ENCODE measurements around the gene LIFR. TPM values are rescaled to one million over a fixed set of nuclear protein-coding genes. Genes with fewer than 3 reads are reported as not detected.

LIFR gene
- total RNA-seq, 1 experiment from 2014 or later = 10.6 TPM

DNA sequence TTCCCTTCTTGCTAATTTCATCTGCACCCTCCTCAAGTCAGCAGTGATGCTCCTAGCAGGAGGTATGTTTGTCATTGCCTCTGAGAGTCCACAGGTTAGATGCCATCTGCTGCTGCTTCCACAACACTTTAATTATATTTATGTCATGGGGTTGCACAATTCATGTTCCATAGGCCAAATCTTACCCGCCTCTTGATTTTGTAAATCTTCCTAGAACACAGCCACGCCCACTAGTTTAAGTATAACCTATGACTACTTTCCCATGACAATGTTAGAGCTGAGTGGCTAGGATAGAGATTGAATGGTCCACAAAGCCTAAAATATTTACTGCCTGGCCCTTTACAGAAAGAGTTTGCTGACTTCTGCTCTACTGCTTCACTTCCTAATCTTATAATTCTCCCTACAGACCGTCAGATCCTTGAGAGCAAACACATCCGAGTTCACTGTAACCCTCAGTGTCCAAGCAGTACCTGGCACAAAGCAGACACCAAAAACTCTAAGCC, 21.1 kb downstream of the LIFR start:
- Histone ChIP-seq H3K4me3 (replicated peaks in 1 of 2; ENCODE audit: low read depth in 1 of 2, low read length in 2 of 2) (no peak overlapping the region), H3K4me2 (ENCODE audit: low read length) (no peak overlapping the region), H3K27me3 (ENCODE audit: insufficient read depth, low read length) (no peaks in the 10 kb centered on the region), H4K20me1 (ENCODE audit: insufficient read depth) (no peaks in the 10 kb centered on the region), H3K4me1 (ENCODE audit: control insufficient read depth in 1 of 2, insufficient read depth in 2 of 2, low read length in 2 of 2) (no peaks in the 10 kb centered on the region), H3K27ac (ENCODE audit: low read depth, low read length) (no peak overlapping the region), H3K9me3 (ENCODE audit: control insufficient read depth in 1 of 2, insufficient read depth in 1 of 2, low read depth in 1 of 2, low read length in 2 of 2) (no peaks in the 10 kb centered on the region), H3K79me2 (ENCODE audit: insufficient read depth, low read length) (no peaks in the 10 kb centered on the region), H3K9ac (ENCODE audit: low read length) (no peak overlapping the region), H2AFZ (ENCODE audit: low read depth, low read length, poor library complexity, severe bottlenecking) (no peak overlapping the region), H3K36me3 (ENCODE audit: control insufficient read depth in 1 of 2, insufficient read depth in 2 of 2, low read length in 2 of 2) (no peaks in the 10 kb centered on the region), H3K9me2 (ENCODE audit: insufficient read depth) (no peaks in the 10 kb centered on the region)
- intact Hi-C loops (cut with micrococcal nuclease) = no loop called here
- CTCF ChIA-PET = no interaction called here
- BruUV-seq (replicated peaks) = no TSS peak
- ATAC-seq (no peak), DNase-seq (ENCODE audit: low read depth, low spot score) (no peak)
- POLR2A ChIA-PET = no interaction called here
- RAD21 ChIA-PET (ENCODE audit: low non-redundant PET in 1 of 2, low total read pairs in 2 of 2, uncharacterized antibody in 2 of 2, unreplicated experiment in 2 of 2) = no interaction called here
- no peak for TF ChIP-seq SP1 (IDR thresholded peaks at IDR 0.05; ENCODE audit: low read depth)
- TF ChIP-seq ZBTB33 (IDR thresholded peaks at IDR 0.05; ENCODE audit: extremely low read depth, insufficient replicate concordance, low read length) = no peak
- no peak for TF ChIP-seq EZH2 (IDR thresholded peaks at IDR 0.05)
- no peak for TF ChIP-seq YY1 (IDR thresholded peaks at IDR 0.05; ENCODE audit: extremely low read depth, insufficient replicate concordance, low read depth, low read length)

GRCh38 chr5:38534156-38534453, 22.3 kb downstream of the LIFR start:
- Histone ChIP-seq H3K9me3 (ENCODE audit: control insufficient read depth in 1 of 2, insufficient read depth in 1 of 2, low read depth in 1 of 2, low read length in 2 of 2) (no peaks in the 10 kb centered on the region), H3K9ac (ENCODE audit: low read length) (no peak overlapping the region), H2AFZ (ENCODE audit: low read depth, low read length, poor library complexity, severe bottlenecking) (no peak overlapping the region), H3K27ac (ENCODE audit: low read depth, low read length) (no peak overlapping the region), H3K27me3 (ENCODE audit: insufficient read depth, low read length) (no peaks in the 10 kb centered on the region), H3K79me2 (ENCODE audit: insufficient read depth, low read length) (no peaks in the 10 kb centered on the region), H3K4me3 (replicated peaks in 1 of 2; ENCODE audit: low read depth in 1 of 2, low read length in 2 of 2) (no peak overlapping the region), H3K4me1 (ENCODE audit: control insufficient read depth in 1 of 2, insufficient read depth in 2 of 2, low read length in 2 of 2) (no peaks in the 10 kb centered on the region), H3K4me2 (ENCODE audit: low read length) (no peak overlapping the region), H3K9me2 (ENCODE audit: insufficient read depth) (no peaks in the 10 kb centered on the region), H3K36me3 (ENCODE audit: control insufficient read depth in 1 of 2, insufficient read depth in 2 of 2, low read length in 2 of 2) (no peaks in the 10 kb centered on the region), H4K20me1 (ENCODE audit: insufficient read depth) (no peaks in the 10 kb centered on the region)
- intact Hi-C loops (cut with micrococcal nuclease) = no loop called here
- RAD21 ChIA-PET (ENCODE audit: low non-redundant PET in 1 of 2, low total read pairs in 2 of 2, uncharacterized antibody in 2 of 2, unreplicated experiment in 2 of 2) = no interaction called here
- POLR2A ChIA-PET = no interaction called here
- ATAC-seq (no peak), DNase-seq (ENCODE audit: low read depth, low spot score) (no peak)
- no TSS peak for BruUV-seq (replicated peaks)
- CTCF ChIA-PET = no interaction called here
- no peak for TF ChIP-seq POLR2AphosphoS5 (IDR thresholded peaks at IDR 0.05; ENCODE audit: low read depth, low read length)
- TF ChIP-seq POLR2A (IDR thresholded peaks at IDR 0.05; ENCODE audit: borderline replicate concordance, extremely low read depth, insufficient read depth, insufficient read length) = no peak
- TF ChIP-seq JUND (IDR thresholded peaks at IDR 0.05) = no peak
- TF ChIP-seq, protein P1, sequence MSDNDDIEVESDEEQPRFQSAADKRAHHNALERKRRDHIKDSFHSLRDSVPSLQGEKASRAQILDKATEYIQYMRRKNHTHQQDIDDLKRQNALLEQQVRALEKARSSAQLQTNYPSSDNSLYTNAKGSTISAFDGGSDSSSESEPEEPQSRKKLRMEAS (IDR thresholded peaks at IDR 0.05) = no peak
- no peak for TF ChIP-seq SP1 (IDR thresholded peaks at IDR 0.05; ENCODE audit: low read depth)
- TF ChIP-seq RAD21 (IDR thresholded peaks at IDR 0.05; ENCODE audit: low read depth) = no peak
- no peak for TF ChIP-seq ZBTB33 (IDR thresholded peaks at IDR 0.05; ENCODE audit: extremely low read depth, insufficient replicate concordance, low read length)
- TF ChIP-seq, protein P2, sequence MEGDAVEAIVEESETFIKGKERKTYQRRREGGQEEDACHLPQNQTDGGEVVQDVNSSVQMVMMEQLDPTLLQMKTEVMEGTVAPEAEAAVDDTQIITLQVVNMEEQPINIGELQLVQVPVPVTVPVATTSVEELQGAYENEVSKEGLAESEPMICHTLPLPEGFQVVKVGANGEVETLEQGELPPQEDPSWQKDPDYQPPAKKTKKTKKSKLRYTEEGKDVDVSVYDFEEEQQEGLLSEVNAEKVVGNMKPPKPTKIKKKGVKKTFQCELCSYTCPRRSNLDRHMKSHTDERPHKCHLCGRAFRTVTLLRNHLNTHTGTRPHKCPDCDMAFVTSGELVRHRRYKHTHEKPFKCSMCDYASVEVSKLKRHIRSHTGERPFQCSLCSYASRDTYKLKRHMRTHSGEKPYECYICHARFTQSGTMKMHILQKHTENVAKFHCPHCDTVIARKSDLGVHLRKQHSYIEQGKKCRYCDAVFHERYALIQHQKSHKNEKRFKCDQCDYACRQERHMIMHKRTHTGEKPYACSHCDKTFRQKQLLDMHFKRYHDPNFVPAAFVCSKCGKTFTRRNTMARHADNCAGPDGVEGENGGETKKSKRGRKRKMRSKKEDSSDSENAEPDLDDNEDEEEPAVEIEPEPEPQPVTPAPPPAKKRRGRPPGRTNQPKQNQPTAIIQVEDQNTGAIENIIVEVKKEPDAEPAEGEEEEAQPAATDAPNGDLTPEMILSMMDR (IDR thresholded peaks at IDR 0.05 in 2 of 3, conservative IDR thresholded peaks at IDR 0.05 in 1 of 3; ENCODE audit: borderline replicate concordance in 1 of 3, insufficient read depth in 1 of 3, low read depth in 2 of 3, low read length in 2 of 3) = no peak
- TF ChIP-seq ATF3 (IDR thresholded peaks at IDR 0.05) = no peak
- no peak for TF ChIP-seq SIN3A (IDR thresholded peaks at IDR 0.05; ENCODE audit: low read depth)
- no peak for TF ChIP-seq ELF1 (IDR thresholded peaks at IDR 0.05; ENCODE audit: borderline replicate concordance, low read depth)
- TF ChIP-seq CBX3 (IDR thresholded peaks at IDR 0.05; ENCODE audit: low read depth) = no peak
- no peak for TF ChIP-seq EZH2phosphoT487 (IDR thresholded peaks at IDR 0.05; ENCODE audit: borderline replicate concordance)
- no peak for TF ChIP-seq YY1 (IDR thresholded peaks at IDR 0.05; ENCODE audit: extremely low read depth, insufficient replicate concordance, low read depth, low read length)

Measured in HCT116 (cell line).